HCT116 (cell line): ENCODE results near the gene DENND5A. TPM values are rescaled to one million over a fixed set of nuclear protein-coding genes. Genes with fewer than 3 reads are reported as not detected.

Source experiments
- ATAC-seq: fragments of 200-7000 bp; cut with Tn5 transposase; 2 replicates; pipeline ENCODE4 v1.9.1; 2020; ENCODE audit warnings: mild to moderate bottlenecking, moderate library complexity
- BruUV-seq: library from RNA; stranded (reverse); fragments of 400-500 nt; replicated peaks from 2 replicates; lab custom pipeline; 2021; lab: Mats Ljungman, UMichigan
- CTCF ChIA-PET: fragments of 300-600 bp; sonication (Branson Sonifier 250); formaldehyde crosslinking; loops from one replicate; lab custom pipeline; 2021; ENCODE audit warnings: antibody characterized with exemption; lab: Charles Lee
- POLR2A ChIA-PET: fragments of 300-600, 350-600 bp; sonication (Branson Sonifier 250); formaldehyde crosslinking; loops from one replicate; lab custom pipeline; 2021; ENCODE audit warnings: antibody characterized with exemption; lab: Charles Lee
- RAD21 ChIA-PET, 2 experiments: fragments of 300-600 bp; sonication (Branson Sonifier 250); formaldehyde crosslinking; loops; one replicate each; lab custom pipeline; 2023; ENCODE audit warnings: low total read pairs in 2 of 2; ENCODE audit not compliant: uncharacterized antibody in 2 of 2, unreplicated experiment in 2 of 2, low non-redundant PET in 1 of 2; lab: Charles Lee
- DNase-seq: peaks from one replicate; pipeline ENCODE4 v3.0.0-alpha.2; 2010; ENCODE audit warnings: low read depth, low spot score
- H2AFZ ChIP-seq: fragments of 200-600 bp; shearing (Covaris generic), sonication (generic); 2 replicates; pipeline ENCODE4 v1.6.1; 2017; ENCODE audit warnings: low read depth, mixed run types, mixed read lengths, antibody characterized with exemption, low read length; ENCODE audit not compliant: poor library complexity, severe bottlenecking
- H3K27ac ChIP-seq: 2 replicates; pipeline ENCODE4 v1.5.1; 2012; ENCODE audit warnings: low read depth, low read length
- H3K27me3 ChIP-seq: fragments of 200-600 bp; sonication (generic); 2 replicates; pipeline ENCODE4 v1.6.1; 2016; ENCODE audit warnings: mixed run types, low read length, mixed read lengths; ENCODE audit not compliant: insufficient read depth
- H3K36me3 ChIP-seq, 2 experiments: fragments of 200-500 bp in 1 of 2; fragments of 200-600 bp in 1 of 2; sonication (Bioruptor generic) in 1 of 2; sonication (generic) in 1 of 2; 2 replicates each; pipeline versions ENCODE4 v1.5.1 to v1.6.1; 2014 to 2016; ENCODE audit warnings: low read length in 2 of 2, inconsistent platforms in 1 of 2, mixed read lengths in 1 of 2, mixed run types in 1 of 2; ENCODE audit not compliant: insufficient read depth in 2 of 2, control insufficient read depth in 1 of 2
- H3K4me1 ChIP-seq, 2 experiments: fragments of 200-600 bp in 1 of 2; sonication (generic) in 1 of 2; 2 replicates each; pipeline versions ENCODE4 v1.5.1 to v1.6.1; 2012 to 2017; ENCODE audit warnings: low read length in 2 of 2, inconsistent platforms in 1 of 2, mild to moderate bottlenecking in 1 of 2, mixed read lengths in 1 of 2, mixed run types in 1 of 2, moderate library complexity in 1 of 2; ENCODE audit not compliant: insufficient read depth in 2 of 2, control insufficient read depth in 1 of 2
- H3K4me2 ChIP-seq: fragments of 200-600 bp; sonication (generic); 2 replicates; pipeline ENCODE4 v1.6.1; 2017; ENCODE audit warnings: mixed run types, low read length, mixed read lengths
- H3K4me3 ChIP-seq, 2 experiments: fragments of 200-600 bp in 1 of 2; sonication (generic) in 1 of 2; replicated peaks in 1 of 2; 2 replicates each; pipeline ENCODE4 v1.5.1; 2011 to 2016; ENCODE audit warnings: low read length in 2 of 2, control low read depth in 1 of 2, low read depth in 1 of 2, mild to moderate bottlenecking in 1 of 2, mixed read lengths in 1 of 2, mixed run types in 1 of 2
- H3K79me2 ChIP-seq: fragments of 200-600 bp; sonication (generic); 2 replicates; pipeline ENCODE4 v1.6.1; 2017; ENCODE audit warnings: mild to moderate bottlenecking, mixed run types, low read length, moderate library complexity, mixed read lengths; ENCODE audit not compliant: insufficient read depth
- H3K9ac ChIP-seq: fragments of 200-600 bp; sonication (generic); 2 replicates; pipeline ENCODE4 v1.6.1; 2016; ENCODE audit warnings: low read length, mixed read lengths
- H3K9me2 ChIP-seq: fragments of 200-600 bp; sonication (generic), shearing (Covaris generic); 2 replicates; pipeline ENCODE4 v1.6.1; 2017; ENCODE audit warnings: mixed run types, mild to moderate bottlenecking, moderate library complexity; ENCODE audit not compliant: insufficient read depth
- H3K9me3 ChIP-seq, 2 experiments: fragments of 200-500 bp in 1 of 2; fragments of 200-600 bp in 1 of 2; sonication (Bioruptor generic) in 1 of 2; sonication (generic) in 1 of 2; 2 replicates each; pipeline ENCODE4 v1.6.1; 2014 to 2017; ENCODE audit warnings: low read length in 2 of 2, mixed read lengths in 2 of 2, inconsistent platforms in 1 of 2, low read depth in 1 of 2, mild to moderate bottlenecking in 1 of 2, mixed run types in 1 of 2, moderate library complexity in 1 of 2; ENCODE audit not compliant: control insufficient read depth in 1 of 2, insufficient read depth in 1 of 2
- H4K20me1 ChIP-seq: fragments of 200-600 bp; sonication (generic), shearing (Covaris generic); 2 replicates; pipeline ENCODE4 v1.6.1; 2017; ENCODE audit warnings: mixed run types, mild to moderate bottlenecking, moderate library complexity; ENCODE audit not compliant: insufficient read depth
- ATF3 ChIP-seq: IDR thresholded peaks from 2 replicates; pipeline ENCODE4 v1.6.1; 2012
- EGR1 ChIP-seq: IDR thresholded peaks from 2 replicates; pipeline ENCODE4 v1.6.1; 2012; ENCODE audit warnings: low read depth
- EZH2 ChIP-seq: fragments of 200-600 bp; sonication (generic); IDR thresholded peaks from 2 replicates; pipeline ENCODE4 v1.6.1; 2017; ENCODE audit warnings: antibody characterized with exemption, mixed run types
- FOSL1 ChIP-seq: IDR thresholded peaks from 2 replicates; pipeline ENCODE4 v1.6.1; 2012; ENCODE audit warnings: low read depth
- JUND ChIP-seq: IDR thresholded peaks from 2 replicates; pipeline ENCODE4 v1.6.1; 2012
- POLR2A ChIP-seq: IDR thresholded peaks from 2 replicates; pipeline ENCODE4 v1.7.0; 2011; ENCODE audit warnings: borderline replicate concordance; ENCODE audit not compliant: insufficient read depth, insufficient read length; ENCODE audit errors: extremely low read depth
- RAD21 ChIP-seq: IDR thresholded peaks from 2 replicates; pipeline ENCODE4 v1.6.1; 2012; ENCODE audit warnings: low read depth, mild to moderate bottlenecking
- ZFX ChIP-seq: fragments of 450-650 bp; IDR thresholded peaks from 2 replicates; pipeline ENCODE4 v1.6.1; 2017
- ZNF274 ChIP-seq: fragments of 200-500 bp; sonication (Bioruptor generic); IDR thresholded peaks from 2 replicates; pipeline ENCODE4 v1.6.1; 2014; ENCODE audit warnings: mild to moderate bottlenecking, low read depth, low read length, inconsistent platforms
- intact Hi-C: fragments of 100-400 bp; cut with micrococcal nuclease; formaldehyde crosslinking; loops from 2 replicates; pipeline ENCODE4 v1.10.0; 2022
- total RNA-seq: library from RNA; stranded (reverse); gene quantifications from one replicate; pipeline ENCODE4 v1.2.1, GENCODE V29; 2021; ENCODE audit not compliant: unreplicated experiment
- TF ChIP-seq, protein P1 (sequence below): IDR thresholded peaks from 2 replicates; pipeline ENCODE4 v1.6.1; 2012

The DENND5A gene
- total RNA-seq, 1 experiment from 2014 or later: 48.6 TPM

DNA sequence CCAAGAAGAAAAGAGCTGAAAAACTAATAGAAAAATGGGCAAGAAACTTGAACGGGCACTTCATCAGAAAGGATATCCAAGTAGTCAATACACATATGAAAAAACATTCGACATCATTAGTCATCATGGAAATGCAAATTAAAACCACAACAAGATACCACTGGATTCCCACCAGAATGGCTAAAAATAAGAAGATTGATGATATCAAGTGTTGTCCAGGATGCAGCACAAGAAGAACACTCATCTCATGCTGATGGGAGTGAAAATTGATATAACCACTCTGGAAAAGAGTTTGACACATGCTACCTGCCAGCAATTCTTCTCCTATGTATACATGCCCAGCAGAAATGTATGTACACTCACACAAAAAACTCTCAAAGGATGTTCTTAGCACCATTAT lies 146.9 kb downstream of the DENND5A start:
- Histone ChIP-seq H3K36me3 (no peaks in the 10 kb centered on the region), H3K79me2 (no peaks in the 10 kb centered on the region), H4K20me1 (no peaks in the 10 kb centered on the region), H3K27ac (no peak overlapping the region), H3K9me2 (no peaks in the 10 kb centered on the region), H3K9ac (no peak overlapping the region), H3K4me3 (no peak overlapping the region), H3K27me3 (no peaks in the 10 kb centered on the region), H2AFZ (no peak overlapping the region), H3K9me3 (no peaks in the 10 kb centered on the region; a peak in 1 of 4 replicates), H3K4me1 (no peaks in the 10 kb centered on the region), H3K4me2 (no peak overlapping the region)
- ChIA-PET RAD21 (no interaction called here), CTCF (interaction anchor here (1.0 kb wide), 1 partner anchor 23 kb away, joined by 3 read pairs; no protein-coding TSS in a partner anchor), POLR2A (interaction anchor here (0.6 kb wide), 1 partner anchor 86 kb away, joined by 3 read pairs; no protein-coding TSS in a partner anchor)
- TF ChIP-seq ZFX (no peak), RAD21 (no peak), ZNF274 (no peak), POLR2A (no peak)
- no TSS peak for BruUV-seq
- intact Hi-C loops: no loop called here
- no peak for ATAC-seq
- DNase-seq: no peak

GRCh38 chr11:9112075-9112474 lies 153.1 kb downstream of the DENND5A start:
- RAD21 ChIA-PET: no interaction called here
- Histone ChIP-seq H3K36me3 (no peaks in the 10 kb centered on the region), H3K27me3 (no peaks in the 10 kb centered on the region), H3K79me2 (no peaks in the 10 kb centered on the region), H3K9me3 (peaks cover 3 to 13% of the 10 kb centered on the region in 2 experiments; a peak in 3 of 4 replicates), H4K20me1 (no peaks in the 10 kb centered on the region), H3K4me3 (no peak overlapping the region), H3K4me2 (no peak overlapping the region), H3K27ac (no peak overlapping the region), H3K4me1 (no peaks in the 10 kb centered on the region), H2AFZ (no peak overlapping the region), H3K9me2 (no peaks in the 10 kb centered on the region), H3K9ac (no peak overlapping the region)
- intact Hi-C loops: no loop called here
- CTCF ChIA-PET: interaction anchor here (2.0 kb wide), 1 partner anchor 26 kb away, joined by 6 read pairs; no protein-coding TSS in a partner anchor
- POLR2A ChIA-PET: no interaction called here
- TF ChIP-seq ATF3: no peak
- no peak for TF ChIP-seq ZFX
- no peak for TF ChIP-seq FOSL1
- no peak for TF ChIP-seq ZNF274
- no peak for TF ChIP-seq EZH2
- TF ChIP-seq, protein P1, sequence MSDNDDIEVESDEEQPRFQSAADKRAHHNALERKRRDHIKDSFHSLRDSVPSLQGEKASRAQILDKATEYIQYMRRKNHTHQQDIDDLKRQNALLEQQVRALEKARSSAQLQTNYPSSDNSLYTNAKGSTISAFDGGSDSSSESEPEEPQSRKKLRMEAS: no peak
- no peak for TF ChIP-seq EGR1
- no peak for TF ChIP-seq JUND
- DNase-seq: no peak
- ATAC-seq: no peak
- BruUV-seq: no TSS peak
